Stimulated activated CD8-positive, alpha-beta memory T cell treated with anti-CD3 and anti-CD28 coated beads, Interleukin-4, amount 100 ng/mL, for 4 hours (primary cell): ENCODE measurements around the gene TCF12.

ENCODE experiments used
- DNase-seq, 2 donors: peaks; one replicate each; pipeline ENCODE4 v3.0.0-alpha.2; 2020; ENCODE audit warnings: low read depth in 2 of 2, low spot score in 1 of 2

TCF12 gene

GRCh38 chr15:57205996-57206395, 287.6 kb downstream of the TCF12 start:
- DNase-seq: no peak

DNA sequence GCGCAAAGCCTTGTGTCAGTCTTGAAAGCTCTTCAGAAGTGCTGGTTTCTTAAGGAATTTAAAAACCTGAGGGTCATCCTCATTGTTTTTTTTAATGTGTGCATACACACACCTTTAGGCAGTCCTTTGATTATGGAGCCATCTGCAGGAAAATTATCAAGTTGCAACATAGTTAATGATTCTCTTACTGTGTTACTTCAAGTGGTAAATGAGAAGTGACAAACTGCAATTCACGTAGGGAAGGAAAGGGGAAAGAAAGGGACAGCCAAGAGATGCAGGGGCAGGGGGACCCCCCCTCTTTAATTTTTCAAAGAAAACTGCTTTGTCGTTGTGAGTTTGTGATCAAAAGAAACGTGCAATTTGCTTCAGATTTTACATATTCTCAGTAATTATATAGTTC, 295.4 kb downstream of the TCF12 start:
- DNase-seq: no peak

GRCh38 chr15:57215326-57215725, 296.9 kb downstream of the TCF12 start:
- DNase-seq: no peak

DNA sequence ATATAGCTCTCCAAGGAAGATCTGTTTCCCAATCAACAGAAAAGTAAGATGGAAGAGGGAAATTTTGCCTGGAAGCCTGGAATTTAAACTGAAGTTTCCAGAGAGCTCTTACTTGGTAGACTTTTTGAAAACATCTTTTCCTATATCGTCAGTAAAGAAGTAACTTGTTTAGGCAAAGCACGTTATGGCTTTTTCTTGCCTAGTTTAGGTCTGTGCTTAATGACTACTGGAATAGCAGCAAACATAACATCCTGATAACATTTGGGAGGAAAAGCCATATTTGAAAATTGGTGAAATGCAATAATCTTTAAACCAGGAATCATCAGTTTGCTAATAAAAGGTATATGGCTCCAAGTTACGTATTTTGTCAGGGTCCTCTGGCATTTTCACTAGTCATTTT, 297.4 kb downstream of the TCF12 start:
- DNase-seq: no peak

- no peak for DNase-seq
Measured at GRCh38 chr15:57216288-57216687, 297.8 kb downstream of the TCF12 start.

GRCh38 chr15:57217778-57218598, 299.5 kb downstream of the TCF12 start:
- DNase-seq: no peak

- DNase-seq: no peak
Measured at GRCh38 chr15:57218826-57219576, 300.6 kb downstream of the TCF12 start.

- no peak for DNase-seq
Measured at GRCh38 chr15:57220205-57220604, 301.8 kb downstream of the TCF12 start.

DNA sequence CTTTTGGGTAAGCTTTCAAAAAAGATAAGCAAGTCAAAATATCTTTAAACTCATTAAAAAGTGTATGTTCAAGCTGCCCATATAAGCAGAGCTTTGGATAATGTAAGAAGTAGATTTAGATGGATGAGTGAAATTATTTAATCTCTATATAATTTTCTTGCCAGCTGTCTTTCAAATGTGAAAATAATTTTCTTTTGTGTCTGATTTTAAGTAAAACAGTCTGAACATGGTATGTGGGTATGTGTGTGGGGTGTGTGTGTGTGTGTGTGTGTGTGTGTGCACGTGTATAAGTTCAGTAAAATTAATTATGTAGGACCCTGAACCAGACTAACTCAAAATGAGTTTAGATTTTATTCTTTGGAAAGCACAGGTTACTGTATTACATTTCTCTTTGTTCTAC, 302.7 kb downstream of the TCF12 start:
- DNase-seq: no peak

- no peak for DNase-seq
Measured at GRCh38 chr15:57223345-57223744, 304.9 kb downstream of the TCF12 start.

- DNase-seq: no peak
Measured at GRCh38 chr15:57223887-57224286, 305.4 kb downstream of the TCF12 start.

DNA sequence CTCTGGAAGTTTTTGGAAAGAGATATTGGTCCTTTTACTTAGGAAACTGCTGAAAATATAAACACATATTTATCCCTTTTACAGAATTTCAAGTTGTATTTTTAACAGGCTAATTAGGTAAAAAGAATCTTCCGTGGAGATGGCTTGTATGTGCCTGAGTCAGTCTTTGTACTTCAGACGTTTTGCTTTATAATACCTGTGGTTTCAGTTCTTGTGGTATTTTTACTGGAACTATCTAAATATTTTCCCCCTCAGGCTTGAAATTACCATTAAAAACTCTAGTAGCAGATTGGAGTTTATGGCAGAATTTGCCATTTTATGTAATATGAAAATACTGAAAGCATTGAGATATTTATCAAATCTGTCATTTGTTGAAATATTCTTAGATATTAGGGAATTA, 306.2 kb downstream of the TCF12 start:
- no peak for DNase-seq

- DNase-seq: no peak
Measured at GRCh38 chr15:57227166-57227565, 308.7 kb downstream of the TCF12 start.

DNA sequence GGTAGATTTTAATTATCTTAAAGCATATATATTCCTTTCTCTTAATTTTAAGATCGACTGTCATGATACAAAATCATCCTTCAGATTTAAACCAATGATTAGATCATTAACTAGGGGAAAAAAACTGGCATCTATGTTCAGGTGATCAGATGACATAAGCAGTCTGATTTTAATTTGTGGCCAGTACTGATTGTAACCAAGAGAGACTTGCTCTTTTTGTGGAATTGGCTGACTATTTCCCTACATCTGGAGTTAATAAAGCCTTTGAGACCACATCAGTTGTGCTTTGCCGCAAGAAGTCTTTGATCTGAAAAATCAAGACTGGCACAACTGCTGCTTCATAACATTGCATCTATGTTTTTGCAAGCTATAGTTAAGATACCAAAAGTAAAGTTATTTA, 309.5 kb downstream of the TCF12 start:
- DNase-seq: no peak

- DNase-seq: no peak
Measured at GRCh38 chr15:57228395-57228794, 310.0 kb downstream of the TCF12 start.

- no peak for DNase-seq
Measured at GRCh38 chr15:57229051-57229450, 310.6 kb downstream of the TCF12 start.

DNA sequence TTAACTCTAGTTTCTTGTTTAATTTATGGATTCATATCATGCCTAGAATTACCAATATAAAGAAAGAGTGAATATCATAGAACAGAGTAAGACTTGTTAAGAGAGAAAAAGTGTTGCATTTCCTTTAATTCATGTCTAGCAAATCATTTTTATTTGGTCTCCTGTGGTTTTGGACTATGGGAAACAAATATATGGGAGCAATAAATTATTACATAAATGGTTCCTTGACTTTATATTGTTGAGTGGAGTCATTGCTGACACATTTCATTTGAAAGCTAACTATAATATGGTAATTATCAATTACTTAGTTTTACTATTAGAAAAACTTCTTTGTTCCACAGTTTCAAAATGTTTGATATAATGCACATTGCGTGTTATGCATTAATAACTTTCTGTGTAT, 313.1 kb downstream of the TCF12 start:
- no peak for DNase-seq

DNA sequence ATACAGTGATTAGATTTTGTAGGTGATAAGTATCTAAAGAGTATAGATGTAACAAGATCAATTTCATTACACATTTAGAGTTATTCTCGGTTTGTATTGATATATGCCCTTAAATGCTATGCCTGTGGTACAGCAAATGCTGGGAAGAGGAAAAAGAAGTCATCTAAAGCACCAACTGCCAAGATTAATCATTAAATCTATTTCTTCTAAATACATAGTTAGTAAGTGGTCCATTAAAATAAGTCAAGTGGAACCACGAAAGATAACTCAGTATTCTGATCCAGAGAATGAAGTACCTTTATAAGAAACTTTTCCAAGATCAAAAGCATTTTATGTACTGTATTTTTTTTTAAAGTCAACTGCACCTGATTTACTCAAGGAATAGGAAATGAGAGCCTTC, 315.7 kb downstream of the TCF12 start:
- no peak for DNase-seq

DNA sequence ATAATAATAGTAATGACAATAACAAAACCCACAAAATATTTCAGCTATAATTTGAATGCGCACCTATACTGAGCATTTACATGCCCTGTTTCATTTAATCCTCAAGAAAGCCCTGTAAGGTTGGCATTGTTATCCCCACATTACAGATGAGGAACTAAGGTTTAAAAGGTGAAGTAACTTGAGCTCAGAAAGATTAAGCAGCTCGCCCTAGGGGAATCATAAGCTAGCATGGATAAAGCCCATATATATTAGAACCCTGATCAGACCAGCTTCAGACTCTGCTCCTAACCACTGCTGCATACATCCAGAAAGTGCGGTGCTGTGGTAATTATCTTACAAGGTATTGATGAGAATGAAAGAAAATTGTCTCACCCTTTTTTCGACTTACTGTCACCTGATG, 316.7 kb downstream of the TCF12 start:
- DNase-seq: no peak

GRCh38 chr15:57235873-57236272, 317.4 kb downstream of the TCF12 start:
- DNase-seq: no peak

- DNase-seq: no peak
Measured at GRCh38 chr15:57236561-57237300, 318.3 kb downstream of the TCF12 start.

DNA sequence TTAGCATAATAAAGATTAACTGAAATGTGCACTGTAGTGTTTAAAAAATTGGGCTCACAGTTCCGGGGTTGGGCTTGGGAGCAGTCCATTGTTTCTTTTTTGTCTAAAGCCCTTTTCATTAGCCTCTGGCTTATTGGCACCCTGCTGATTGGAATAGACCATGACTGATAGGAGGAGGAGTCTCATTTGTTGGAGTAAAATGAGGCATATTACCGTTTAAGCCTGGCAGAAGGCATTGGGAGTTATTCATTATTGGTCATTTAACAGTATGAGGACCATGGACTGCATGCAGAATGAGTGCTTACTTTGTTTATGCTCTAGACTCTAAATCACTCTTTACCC, 318.8 kb downstream of the TCF12 start:
- DNase-seq: no peak
